GM21423 (cell line): ENCODE results near the gene GSTO2.
"Not testable (repeated sequence)": the region's sequence is repeated elsewhere in the genome, so short reads cannot be mapped to it uniquely, and the experiment has no call there.

Source experiments
- ATAC-seq: cut with Tn5 transposase; IDR thresholded peaks from one replicate; pipeline ENCODE4 v1.9.1; 2021; ENCODE audit warnings: mild to moderate bottlenecking, moderate library complexity; ENCODE audit not compliant: unreplicated experiment

Gene GSTO2

DNA sequence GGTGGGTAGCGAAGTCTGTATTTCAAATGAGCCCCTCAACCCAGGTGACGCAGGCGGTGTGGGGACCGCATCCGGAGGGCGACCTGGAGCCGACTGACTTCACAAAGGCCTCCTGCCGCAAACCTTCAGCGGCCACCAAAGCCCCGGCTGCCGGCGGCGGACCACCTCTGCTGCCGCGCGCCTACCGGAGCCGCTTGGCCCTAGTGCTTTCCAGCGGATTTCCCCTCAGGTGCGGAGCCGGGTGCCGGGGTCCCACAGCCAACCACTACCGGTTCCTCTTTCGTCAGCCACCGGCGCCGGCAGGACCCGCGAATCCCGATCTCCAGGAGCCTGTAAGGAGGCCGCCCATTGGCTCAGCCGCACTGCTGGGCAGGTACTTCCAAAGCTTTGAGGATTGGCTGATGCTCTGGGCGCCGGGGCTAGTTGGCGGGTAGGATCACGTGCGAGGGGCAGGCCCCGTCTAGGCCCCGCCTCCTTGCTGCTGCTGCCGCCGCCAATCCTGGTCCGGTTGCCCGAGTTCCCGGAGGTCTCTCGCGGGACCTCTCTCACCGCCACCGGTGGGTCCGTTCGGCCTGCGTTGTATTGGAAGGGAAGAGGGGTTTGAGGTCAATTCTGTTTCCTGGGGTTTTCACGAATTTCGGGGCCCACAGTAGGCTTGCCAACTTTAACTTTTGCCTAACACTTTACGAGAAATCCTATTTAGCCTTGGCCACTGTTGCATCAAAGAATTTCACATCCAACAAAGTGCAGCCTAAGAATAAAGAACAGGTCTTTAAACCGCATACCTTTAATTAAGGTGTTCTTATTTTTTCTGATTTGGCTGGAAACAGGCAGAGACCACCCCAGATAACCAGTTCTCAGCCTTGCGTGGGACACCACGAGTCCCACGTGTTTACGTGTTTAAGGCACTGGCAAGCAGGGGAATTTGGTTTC is at the start of gene GSTO2:
Gene GSTO2, plus strand, starts transcription at position 472 of the 933 bp plus-strand sequence. CDS start 5,732 bp downstream, outside the sequence.
- peak; percentile 98 for ATAC-seq

GRCh38 chr10:104220522-104220921 is 48.5 kb upstream of the GSTO2 start:
- ATAC-seq = no peak

DNA sequence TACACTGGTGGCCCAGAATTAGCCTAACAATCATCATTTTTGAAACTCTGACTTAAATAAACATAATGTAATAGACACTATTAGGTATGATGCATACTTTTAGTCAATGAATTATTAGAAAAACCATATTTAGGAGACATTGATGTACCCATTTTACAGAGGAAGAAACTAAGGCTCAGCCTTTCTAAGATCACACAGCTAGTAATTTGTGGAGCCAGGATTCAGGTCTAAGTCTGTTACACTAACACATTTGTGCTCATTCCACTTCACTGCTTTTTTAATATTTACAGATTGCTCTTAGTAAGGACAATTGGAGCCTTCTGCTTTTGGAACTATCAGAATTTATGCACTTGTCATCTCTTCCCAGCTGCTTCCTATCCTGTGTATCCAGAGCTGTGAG is 45.7 kb upstream of the GSTO2 start:
- ATAC-seq = no peak

DNA sequence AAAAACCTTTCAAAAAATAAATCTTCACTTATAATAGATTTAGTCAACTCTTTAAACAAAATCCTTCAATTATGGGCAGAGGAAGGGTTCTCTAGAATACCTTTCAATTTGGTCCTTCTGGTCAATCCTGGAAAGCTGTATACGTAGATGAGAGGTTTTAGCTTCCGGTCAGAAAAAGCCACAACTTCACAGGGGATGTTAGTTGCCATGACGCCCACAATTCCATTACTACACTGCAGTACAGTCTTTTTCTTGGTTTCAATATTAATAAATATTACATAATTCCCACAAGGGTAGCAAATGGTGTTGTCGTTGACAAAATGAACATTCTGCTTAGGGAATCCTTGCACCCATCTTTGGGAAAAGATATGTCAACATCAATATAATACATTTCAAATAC is 38.5 kb upstream of the GSTO2 start:
- ATAC-seq = no peak

GRCh38 chr10:104231784-104232612 is 37.0 kb upstream of the GSTO2 start, which contains the start of gene CFAP43:
Gene CFAP43 (minus strand): TSS chr10:104232364. CDS start chr10:104232246, 118 bp downstream.
- ATAC-seq = peak; percentile 100

GRCh38 chr10:104232613-104233102 is 36.3 kb upstream of the GSTO2 start:
- ATAC-seq = peak; percentile 9

DNA sequence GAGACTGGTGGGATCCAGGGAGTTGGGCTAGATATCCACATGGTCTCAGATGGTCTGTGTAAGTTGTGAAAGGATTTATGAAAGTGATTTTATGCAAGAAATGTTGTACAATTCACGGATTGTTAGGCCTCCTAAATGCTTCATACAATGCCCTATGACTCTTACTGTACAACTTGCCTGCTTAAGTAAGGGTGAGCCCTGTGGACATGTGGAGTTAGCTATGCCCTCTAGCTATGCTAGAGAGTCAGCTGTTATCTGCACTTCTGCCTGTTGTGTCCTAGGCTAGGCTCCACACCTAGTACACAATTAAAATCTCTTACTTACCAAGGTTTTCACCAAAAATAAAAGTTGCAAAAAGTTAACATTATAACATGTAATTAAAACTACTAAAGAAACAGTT is 35.2 kb upstream of the GSTO2 start:
- ATAC-seq = no peak

DNA sequence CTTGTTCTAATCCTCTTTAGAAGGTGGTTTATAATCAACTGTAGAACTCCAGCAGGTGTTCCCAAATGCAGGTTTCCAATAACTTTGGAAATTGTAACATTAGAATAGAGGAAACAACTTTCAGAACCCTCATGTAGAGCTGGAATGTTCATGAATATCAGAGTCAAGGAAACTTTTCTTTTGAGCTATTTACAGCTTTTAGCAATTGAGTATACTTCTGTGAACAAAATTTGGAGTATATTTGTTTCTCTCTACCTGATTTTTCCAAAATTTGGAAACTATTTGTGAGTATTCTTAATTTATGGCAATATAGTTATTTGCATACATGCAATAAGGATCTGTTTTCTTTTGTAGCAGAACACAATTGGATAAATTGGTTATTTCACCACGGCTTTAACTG is 34.0 kb upstream of the GSTO2 start:
- ATAC-seq = no peak

GRCh38 chr10:104235801-104236200 is 33.2 kb upstream of the GSTO2 start:
- no peak for ATAC-seq

DNA sequence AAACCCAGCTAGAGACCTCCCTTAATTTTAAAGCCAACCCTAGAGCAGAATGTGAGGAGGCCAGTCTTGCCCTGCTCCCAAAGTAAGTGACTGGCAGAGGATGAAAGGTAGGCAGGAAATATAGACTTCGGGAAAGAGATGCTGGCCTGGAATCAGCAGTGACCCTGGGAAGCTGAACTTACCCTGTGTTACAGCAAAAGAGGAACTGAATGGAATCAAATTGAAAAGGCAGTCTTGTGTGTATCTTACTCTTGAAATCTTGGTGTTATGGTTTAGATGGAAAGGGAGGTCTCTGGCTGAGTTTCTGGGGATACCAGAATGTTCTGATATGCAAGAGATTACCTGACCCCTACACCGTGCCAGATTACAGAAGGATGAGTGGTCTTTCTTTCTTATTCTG is 28.9 kb upstream of the GSTO2 start:
- ATAC-seq = no peak

DNA sequence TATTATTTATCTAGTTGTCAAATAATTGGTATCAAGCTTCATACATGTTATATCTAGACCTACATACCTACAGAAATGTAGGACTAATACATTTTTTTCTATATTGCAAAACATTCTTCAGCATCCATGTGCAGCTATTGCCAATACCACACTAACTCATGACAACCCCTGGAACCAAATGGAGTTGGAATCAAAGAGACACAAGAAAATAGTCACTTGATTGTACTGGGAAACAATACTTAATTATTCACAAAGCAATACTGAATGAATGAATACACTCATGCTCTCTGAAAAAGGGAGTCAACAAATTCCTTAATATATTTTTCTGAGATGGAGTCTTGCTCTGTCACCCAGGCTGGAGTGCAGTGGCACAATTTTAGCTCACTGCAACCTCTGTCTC is 26.4 kb upstream of the GSTO2 start:
- no peak for ATAC-seq

- ATAC-seq = not testable (repeated sequence)
Observed at GRCh38 chr10:104243009-104243408, 26.0 kb upstream of the GSTO2 start.

DNA sequence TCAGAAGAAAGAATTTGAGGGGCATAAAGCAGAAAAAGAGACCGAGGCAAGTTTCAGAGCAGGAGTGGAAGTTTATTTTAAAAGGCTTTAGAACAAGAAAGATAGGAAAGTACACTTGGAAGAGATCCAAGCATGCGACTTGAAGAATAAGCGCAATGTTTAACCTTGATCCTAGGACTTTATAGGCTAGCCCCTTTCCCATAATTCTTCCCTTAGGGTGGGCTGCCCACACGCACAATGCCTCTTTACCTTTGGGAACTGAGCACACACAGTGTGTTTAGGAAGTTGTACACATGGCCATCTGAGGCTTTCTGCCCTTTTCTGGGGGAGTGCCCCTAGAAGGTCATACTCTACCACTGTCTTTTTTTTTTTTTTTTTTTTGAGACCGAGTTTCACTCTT is 25.5 kb upstream of the GSTO2 start:
- no peak for ATAC-seq

DNA sequence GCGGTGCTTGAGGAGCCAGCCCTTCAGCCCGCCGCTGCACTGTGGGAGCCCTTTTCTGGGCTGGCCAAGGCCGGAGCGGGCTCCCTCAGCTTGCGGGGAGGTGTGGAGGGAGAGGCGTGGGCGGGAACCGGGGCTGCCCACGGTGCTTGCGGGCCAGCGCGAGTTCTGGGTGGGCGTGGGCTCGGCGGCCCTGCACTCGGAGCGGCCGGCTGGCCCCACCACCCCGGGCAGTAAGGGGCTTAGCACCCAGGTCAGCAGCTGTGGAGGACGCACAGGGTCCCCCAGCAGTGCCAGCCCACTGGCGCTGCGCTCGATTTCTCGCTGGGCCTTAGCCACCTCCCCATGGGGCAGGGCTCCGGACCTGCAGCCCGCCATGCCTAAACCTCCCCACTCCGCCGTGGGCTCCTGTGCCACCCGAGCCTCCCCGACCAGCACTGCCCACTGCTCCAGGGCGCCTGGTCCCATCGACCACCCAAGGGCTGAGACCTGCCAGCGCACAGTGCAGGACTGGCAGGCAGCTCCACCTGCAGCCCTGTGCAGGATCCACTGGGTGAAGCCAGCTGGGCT is 23.8 kb upstream of the GSTO2 start:
- ATAC-seq = no peak

GRCh38 chr10:104246976-104247375 is 22.0 kb upstream of the GSTO2 start:
- ATAC-seq = no peak

DNA sequence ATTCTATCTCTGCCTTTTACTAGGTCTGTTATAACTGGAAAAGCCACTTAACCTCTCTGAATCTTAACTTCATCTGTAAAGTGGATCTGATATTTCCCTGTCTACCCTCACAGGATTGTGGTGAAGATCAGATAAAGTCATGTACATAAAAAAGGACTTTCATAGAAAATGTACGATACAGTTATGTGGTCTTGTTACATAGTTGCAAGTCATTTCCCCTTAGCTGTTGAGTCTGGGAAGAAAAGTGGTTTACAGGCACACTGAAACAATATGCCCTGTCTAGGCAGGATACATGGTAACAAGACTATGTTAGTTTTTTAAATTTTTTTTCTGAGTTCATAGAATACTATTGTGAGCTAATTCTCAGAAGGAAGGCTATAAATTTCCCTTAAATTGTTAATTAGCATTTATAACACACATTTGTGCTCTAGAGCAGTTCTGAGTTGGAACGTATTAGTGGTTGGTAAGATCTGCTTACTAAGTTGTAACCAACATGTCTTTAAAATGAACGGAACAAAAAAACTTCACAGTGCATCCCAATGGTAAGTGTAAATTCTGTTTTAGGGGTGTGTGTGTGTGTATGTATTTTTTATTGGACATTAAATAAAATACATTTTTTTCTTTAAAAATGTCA is 21.4 kb upstream of the GSTO2 start:
- ATAC-seq = no peak

DNA sequence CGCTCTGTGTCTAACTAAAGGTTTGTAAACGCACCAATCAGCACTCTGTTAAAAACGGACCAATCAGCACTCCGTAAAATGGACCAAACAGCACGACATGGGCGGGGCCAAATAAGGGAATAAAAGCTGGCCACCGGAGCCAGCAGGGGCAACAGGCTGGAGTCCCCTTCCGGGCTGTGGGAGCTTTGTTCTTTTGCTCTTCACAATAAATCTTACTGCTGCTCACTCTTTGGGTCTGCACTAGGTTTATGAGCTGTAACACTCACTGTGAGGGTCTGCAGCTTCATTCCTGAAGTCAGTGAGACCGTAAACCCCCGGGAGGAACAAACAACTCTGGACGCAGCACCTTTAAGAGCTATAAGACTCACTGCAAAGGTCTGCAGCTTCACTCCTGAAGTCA is 20.1 kb upstream of the GSTO2 start:
- ATAC-seq = not testable (repeated sequence)

GRCh38 chr10:104250371-104250770 is 18.6 kb upstream of the GSTO2 start:
- no peak for ATAC-seq

GRCh38 chr10:104251443-104251842 is 17.5 kb upstream of the GSTO2 start:
- no peak for ATAC-seq

GRCh38 chr10:104252368-104252767 is 16.6 kb upstream of the GSTO2 start:
- no peak for ATAC-seq

DNA sequence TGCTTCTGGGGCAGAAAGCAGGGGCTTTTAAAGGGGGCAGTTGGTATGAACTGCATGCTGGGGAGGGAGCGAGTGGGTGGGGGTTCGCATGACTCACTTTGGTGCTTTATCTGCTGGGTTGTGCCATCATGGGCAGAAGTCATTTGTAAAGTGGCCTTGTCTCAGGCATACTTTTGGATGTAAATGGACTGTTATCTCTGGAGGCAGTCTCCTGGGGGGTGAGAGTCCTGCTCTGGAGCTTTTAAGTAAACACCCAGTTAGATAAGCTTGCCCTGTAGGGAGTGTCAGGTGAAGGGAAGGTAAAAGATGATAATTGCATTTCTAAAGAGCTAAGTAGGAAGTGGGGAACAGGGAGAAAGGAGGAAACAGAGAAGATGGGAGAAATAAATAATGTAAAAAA is 15.9 kb upstream of the GSTO2 start:
- no peak for ATAC-seq
